HUES64 (cell line): ENCODE data around the gene MAB21L4.

Source experiments
- H3K27ac ChIP-seq: 2 replicates; pipeline ENCODE4 v1.7.0; 2013; ENCODE audit warnings: low read depth, low read length, inconsistent platforms
- H3K27me3 ChIP-seq: 2 replicates; pipeline ENCODE4 v1.6.1; 2013; ENCODE audit warnings: mild to moderate bottlenecking, low read length; ENCODE audit not compliant: insufficient read depth
- H3K36me3 ChIP-seq: 2 replicates; pipeline ENCODE4 v1.6.1; 2013; ENCODE audit warnings: mild to moderate bottlenecking, low read length; ENCODE audit not compliant: insufficient read depth
- H3K4me1 ChIP-seq: 2 replicates; pipeline ENCODE4 v1.6.1; 2013; ENCODE audit warnings: mild to moderate bottlenecking, low read length, moderate library complexity; ENCODE audit not compliant: insufficient read depth
- H3K4me3 ChIP-seq: 2 replicates; pipeline ENCODE4 v1.5.1; 2013; ENCODE audit warnings: mild to moderate bottlenecking, low read length, moderate library complexity
- H3K9ac ChIP-seq: 2 replicates; pipeline ENCODE4 v1.6.1; 2013; ENCODE audit warnings: mild to moderate bottlenecking, low read depth, low read length
- H3K9me3 ChIP-seq: 2 replicates; pipeline ENCODE4 v1.6.1; 2013; ENCODE audit warnings: low read depth, low read length; ENCODE audit not compliant: insufficient read depth
- WGBS: fragments of 150-250, 120-280 bp; methylation state at CpG from one replicate; pipeline ENCODE4 v1.1.7; 2013; ENCODE audit warnings: missing lambda C conversion rate; 5-methylcytosine and 5-hydroxymethylcytosine counted together

The MAB21L4 gene

GRCh38 chr2:240930631-240931318 is 34.8 kb upstream of the MAB21L4 start:
- H3K27me3 ChIP-seq: no peaks in the 10 kb centered on the region
- H3K27ac ChIP-seq: no peak overlapping the region
- 94% methylated on average over 26 of the region's 26 CpGs for WGBS
- H3K4me1 ChIP-seq: no peaks in the 10 kb centered on the region
- H3K9ac ChIP-seq: no peak overlapping the region
- no peaks in the 10 kb centered on the region for H3K9me3 ChIP-seq
- no peak overlapping the region for H3K4me3 ChIP-seq
- no peaks in the 10 kb centered on the region for H3K36me3 ChIP-seq

- no peaks in the 10 kb centered on the region for H3K9me3 ChIP-seq
- no peaks in the 10 kb centered on the region for H3K4me1 ChIP-seq
- WGBS: 92% methylated on average over 12 of the region's 12 CpGs
- H3K9ac ChIP-seq: no peak overlapping the region
- no peaks in the 10 kb centered on the region for H3K36me3 ChIP-seq
- H3K4me3 ChIP-seq: no peak overlapping the region
- H3K27me3 ChIP-seq: no peaks in the 10 kb centered on the region
- no peak overlapping the region for H3K27ac ChIP-seq
Measured at GRCh38 chr2:240930096-240930630, 34.2 kb upstream of the MAB21L4 start.

DNA sequence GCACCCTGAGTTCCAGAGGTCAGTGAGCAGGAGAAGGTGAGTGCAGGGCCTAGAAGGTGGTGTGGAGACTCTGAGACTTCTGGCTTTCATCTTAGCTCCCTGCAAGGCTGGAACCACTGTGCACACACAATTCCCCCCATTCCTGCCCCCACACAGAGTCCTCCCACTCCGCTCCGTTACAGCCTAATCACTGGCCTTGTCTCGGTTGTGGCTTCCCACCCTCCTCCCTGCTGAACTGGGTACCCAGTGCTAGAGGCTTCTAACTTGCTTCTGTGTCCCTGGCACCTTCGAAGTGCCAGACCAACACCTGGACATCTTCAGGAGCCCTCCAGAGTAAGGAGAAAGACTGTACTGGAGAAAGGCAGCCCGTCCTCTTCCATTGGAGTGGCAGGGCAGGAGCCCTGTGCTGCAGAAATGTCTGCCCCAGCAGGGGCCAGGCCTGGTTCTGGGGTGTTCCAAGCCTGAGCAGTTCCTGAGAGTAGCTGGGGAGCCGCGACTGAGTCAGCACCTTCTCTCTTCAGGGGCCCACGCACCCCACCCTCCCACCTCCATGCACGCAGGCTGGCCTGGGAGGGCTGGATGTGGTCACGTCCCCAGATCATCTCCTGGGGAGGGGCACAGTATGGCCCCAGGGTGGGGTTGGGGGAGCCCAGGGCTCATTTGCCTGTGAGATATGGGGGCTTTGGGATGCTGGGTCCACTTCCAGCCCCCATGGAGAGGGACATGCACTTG is 33.6 kb upstream of the MAB21L4 start:
- H3K36me3 ChIP-seq: no peaks in the 10 kb centered on the region
- no peak overlapping the region for H3K4me3 ChIP-seq
- H3K27me3 ChIP-seq: no peaks in the 10 kb centered on the region
- 89% methylated on average over 10 of the region's 10 CpGs for WGBS
- no peaks in the 10 kb centered on the region for H3K9me3 ChIP-seq
- no peak overlapping the region for H3K9ac ChIP-seq
- no peak overlapping the region for H3K27ac ChIP-seq
- no peaks in the 10 kb centered on the region for H3K4me1 ChIP-seq

DNA sequence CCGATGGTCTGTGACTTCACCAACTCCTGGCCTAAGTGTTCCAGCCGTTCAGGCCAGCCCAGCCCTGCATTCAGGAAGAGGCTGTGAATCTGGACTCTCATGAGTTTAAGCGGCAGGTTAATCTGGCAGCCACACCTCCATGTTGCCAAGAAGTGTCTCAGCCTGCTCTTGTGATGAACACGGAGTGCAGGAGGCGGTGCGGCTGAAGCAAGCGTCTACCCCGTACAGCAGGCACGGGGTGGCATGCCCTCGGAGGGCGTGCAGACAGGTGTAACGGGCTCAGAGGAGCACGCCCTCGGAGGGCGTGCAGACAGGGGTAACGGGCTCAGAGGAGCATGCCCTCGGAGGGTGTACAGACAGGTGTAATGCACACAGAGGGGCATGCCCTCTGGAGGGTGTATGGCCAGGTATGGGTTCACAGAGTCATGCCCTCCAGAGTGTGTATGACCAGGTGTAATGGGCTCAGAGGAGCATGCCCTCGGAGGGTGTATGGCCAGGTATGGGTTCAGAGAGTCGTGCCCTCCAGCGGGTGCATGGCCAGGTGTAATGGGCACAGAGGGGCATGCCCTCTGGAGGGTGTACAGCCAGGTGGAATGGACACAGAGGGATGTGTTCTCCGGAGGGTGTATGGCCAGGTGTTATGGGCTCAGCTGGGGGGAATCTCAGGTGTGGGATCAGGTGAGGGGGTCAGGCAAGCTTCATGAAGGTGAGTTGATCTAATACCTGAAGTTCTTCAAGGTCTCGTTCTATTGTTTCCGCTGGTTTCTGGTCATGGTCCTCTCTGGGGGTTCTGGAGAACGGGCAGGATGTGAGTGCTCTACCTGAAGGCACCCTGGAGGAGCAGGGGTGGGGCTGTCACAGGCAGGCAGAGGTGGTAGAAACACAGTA is 32.8 kb upstream of the MAB21L4 start:
- Histone ChIP-seq H3K9ac (no peak overlapping the region), H3K27ac (no peak overlapping the region), H3K9me3 (no peaks in the 10 kb centered on the region), H3K4me1 (no peaks in the 10 kb centered on the region), H3K4me3 (no peak overlapping the region), H3K27me3 (no peaks in the 10 kb centered on the region), H3K36me3 (no peaks in the 10 kb centered on the region)
- WGBS: 93% methylated on average over 24 of the region's 24 CpGs

DNA sequence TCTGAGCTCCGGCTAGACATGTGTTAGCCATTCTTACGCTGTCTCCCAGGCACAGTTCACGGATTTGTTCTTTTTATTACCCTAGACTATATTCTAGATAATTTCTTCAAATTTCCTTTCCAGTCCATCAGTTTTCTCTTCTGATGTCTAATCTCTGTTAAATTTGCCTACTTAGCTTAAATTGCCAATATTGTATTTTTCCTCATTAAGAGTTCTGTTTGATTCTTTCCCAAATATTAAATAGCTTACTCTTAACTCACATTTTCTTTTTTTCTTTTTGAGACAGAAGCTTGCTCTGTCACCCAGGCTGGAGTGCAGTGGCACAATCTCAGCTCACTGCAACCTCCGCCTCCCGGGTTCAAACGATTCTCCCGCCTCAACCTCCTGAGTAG is 31.4 kb upstream of the MAB21L4 start:
- Histone ChIP-seq H3K4me1 (no peaks in the 10 kb centered on the region), H3K9ac (no peak overlapping the region), H3K36me3 (no peaks in the 10 kb centered on the region), H3K4me3 (no peak overlapping the region), H3K9me3 (no peaks in the 10 kb centered on the region), H3K27ac (no peak overlapping the region), H3K27me3 (no peaks in the 10 kb centered on the region)
- WGBS: 95% methylated on average over 7 of the region's 7 CpGs

DNA sequence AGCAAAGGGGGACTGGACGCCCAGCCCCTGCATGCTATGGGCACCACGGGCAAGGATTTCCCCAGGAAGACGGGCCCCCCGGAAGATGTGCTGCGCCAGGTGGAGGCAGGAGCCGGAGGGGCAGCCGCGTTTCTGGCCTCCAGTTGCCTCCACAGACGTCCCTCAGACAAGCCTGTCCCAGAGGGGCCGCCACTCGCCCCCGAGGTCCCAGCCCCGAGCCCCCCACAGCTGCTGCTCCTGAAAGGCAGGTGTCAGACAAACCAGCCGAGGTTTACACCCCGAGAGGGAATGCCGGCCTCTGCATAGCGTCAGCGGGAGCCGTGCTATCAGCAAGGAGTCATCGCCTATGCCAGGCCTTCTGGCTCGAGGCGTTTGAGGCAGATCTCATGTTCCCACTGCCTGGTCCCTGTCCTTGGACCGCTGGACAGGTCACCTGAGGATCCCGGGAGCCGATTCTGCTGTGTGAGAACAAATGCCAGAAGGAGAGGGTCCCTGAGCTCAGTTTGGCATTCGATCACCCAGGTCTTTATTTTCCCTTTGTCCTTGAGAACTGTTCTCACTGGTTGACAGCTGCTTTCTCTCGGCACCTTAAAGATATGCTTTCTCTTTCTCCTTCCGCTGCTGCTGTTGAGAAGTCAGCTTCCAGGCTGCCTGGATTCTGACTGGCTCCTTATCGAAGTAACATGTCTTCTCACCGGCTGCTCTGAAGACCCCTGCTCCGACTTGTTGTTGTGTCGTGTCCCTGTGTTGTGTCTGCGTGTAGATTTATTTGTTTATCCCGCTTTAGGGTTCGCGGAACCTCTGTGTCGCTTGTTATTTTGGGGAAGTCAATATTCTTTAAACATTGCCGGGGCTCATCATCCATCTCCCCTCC is 30.8 kb upstream of the MAB21L4 start:
- Histone ChIP-seq H3K9me3 (no peaks in the 10 kb centered on the region), H3K27me3 (no peaks in the 10 kb centered on the region), H3K4me3 (no peak overlapping the region), H3K9ac (no peak overlapping the region), H3K27ac (no peak overlapping the region), H3K36me3 (no peaks in the 10 kb centered on the region), H3K4me1 (no peaks in the 10 kb centered on the region)
- 89% methylated on average over 38 of the region's 38 CpGs for WGBS

- no peak overlapping the region for H3K27ac ChIP-seq
- 90% methylated on average over 29 of the region's 29 CpGs for WGBS
- H3K4me1 ChIP-seq: no peaks in the 10 kb centered on the region
- no peak overlapping the region for H3K9ac ChIP-seq
- H3K4me3 ChIP-seq: no peak overlapping the region
- H3K9me3 ChIP-seq: no peaks in the 10 kb centered on the region
- H3K27me3 ChIP-seq: no peaks in the 10 kb centered on the region
- no peaks in the 10 kb centered on the region for H3K36me3 ChIP-seq
Measured at GRCh38 chr2:240925568-240926515, 29.9 kb upstream of the MAB21L4 start.

DNA sequence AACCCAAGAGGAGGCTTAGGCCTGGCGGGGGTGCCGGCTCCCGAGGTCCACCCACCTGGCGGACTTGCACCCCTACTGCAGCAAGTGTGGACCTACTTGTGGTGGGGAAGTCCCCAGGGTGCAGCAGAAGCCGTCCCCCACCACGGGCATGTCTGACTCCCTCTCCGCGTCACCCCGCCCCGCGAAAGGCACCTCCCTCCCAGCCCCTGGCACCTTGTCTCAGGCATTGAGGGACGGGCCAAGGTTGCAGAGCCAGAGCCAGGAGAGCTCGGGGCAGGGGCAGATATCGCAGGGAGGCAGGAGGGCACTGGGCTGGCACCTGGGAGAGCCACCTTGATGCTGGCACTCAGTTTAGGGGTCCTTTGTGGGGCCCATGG is 29.2 kb upstream of the MAB21L4 start:
- 93% methylated on average over 14 of the region's 14 CpGs for WGBS
- H3K27me3 ChIP-seq: no peaks in the 10 kb centered on the region
- H3K4me1 ChIP-seq: no peaks in the 10 kb centered on the region
- no peaks in the 10 kb centered on the region for H3K9me3 ChIP-seq
- H3K9ac ChIP-seq: no peak overlapping the region
- no peaks in the 10 kb centered on the region for H3K36me3 ChIP-seq
- no peak overlapping the region for H3K27ac ChIP-seq
- H3K4me3 ChIP-seq: no peak overlapping the region

DNA sequence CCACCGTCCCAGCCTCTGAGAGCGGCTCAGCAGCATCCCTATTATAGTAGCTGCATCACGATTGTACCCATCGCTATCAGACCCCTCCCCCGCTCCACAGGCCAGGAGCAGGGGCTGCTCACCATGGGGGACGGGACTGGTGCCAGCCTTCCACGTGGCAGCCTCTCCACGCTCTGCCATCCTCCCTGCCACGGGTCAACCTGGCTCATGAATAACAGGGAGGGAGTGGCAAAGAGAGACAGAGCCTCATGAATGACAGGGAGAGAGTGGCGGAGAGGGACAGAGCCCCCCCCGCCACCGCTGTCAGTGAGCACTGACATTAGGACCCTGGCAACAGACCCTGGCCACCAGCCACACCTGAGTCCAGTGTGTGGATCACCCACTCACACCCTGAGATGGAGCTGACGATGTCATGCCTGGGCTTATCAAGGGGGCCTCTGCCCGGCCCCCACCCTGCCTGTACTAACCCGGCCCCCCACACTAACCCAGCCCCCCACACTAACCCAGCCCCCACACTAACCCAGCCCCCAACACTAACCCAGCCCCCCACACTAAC is 27.1 kb upstream of the MAB21L4 start:
- H3K9me3 ChIP-seq: no peaks in the 10 kb centered on the region
- H3K27me3 ChIP-seq: no peaks in the 10 kb centered on the region
- no peak overlapping the region for H3K27ac ChIP-seq
- no peaks in the 10 kb centered on the region for H3K36me3 ChIP-seq
- no peak overlapping the region for H3K9ac ChIP-seq
- no peak overlapping the region for H3K4me3 ChIP-seq
- H3K4me1 ChIP-seq: no peaks in the 10 kb centered on the region
- 72% methylated on average over 14 of the region's 15 CpGs for WGBS
